NT2/D1 (cell line): ENCODE measurements around the gene CD37.

Experiments used
- YY1 ChIP-seq: IDR thresholded peaks from 2 replicates; pipeline ENCODE4 v1.6.1; 2011; ENCODE audit not compliant: insufficient read length, insufficient read depth
- ZNF274 ChIP-seq: IDR thresholded peaks from 2 replicates; pipeline ENCODE4 v1.6.1; 2011; ENCODE audit warnings: mild to moderate bottlenecking, low read depth, low read length

- TF ChIP-seq ZNF274: no peak
- no peak for TF ChIP-seq YY1
Measured at GRCh38 chr19:49343123-49343522, 7.9 kb downstream of the CD37 start.
